ENCODE data around the gene BRSK2.

GRCh38 chr11:1446623-1447022, 56.9 kb downstream of the BRSK2 start:
- TF ChIP-seq CTCF (IDR thresholded peaks at IDR 0.05): no peak
- no peak for TF ChIP-seq ZFX (IDR thresholded peaks at IDR 0.05; ENCODE audit: borderline replicate concordance)

Data from 22Rv1 (cell line).